ENCODE measurements around the gene CISTR.
"Not testable (repeated sequence)": the region's sequence is repeated elsewhere in the genome, so short reads cannot be mapped to it uniquely, and the experiment has no call there.

CISTR gene
- total RNA-seq, result 0 to 0.33 (median 0) reads per million in 17 experiments

- DNase-seq, result peak in 3 of 4 experiments; percentile 28 to 53 (median 44)
These were observed at the start of gene CISTR for GRCh38 chr12:53751336-53752191. CISTR (minus strand) TSS chr12:53751979.

- no peak for DNase-seq
These were observed 46.8 kb upstream of the CISTR start for GRCh38 chr12:53798575-53798974.

- DNase-seq, result no peak
These were observed 44.1 kb upstream of the CISTR start for GRCh38 chr12:53795927-53796326.

- DNase-seq, result no peak
These were observed 41.4 kb upstream of the CISTR start for GRCh38 chr12:53793221-53793620.

GRCh38 chr12:53791735-53792326, 40.1 kb upstream of the CISTR start:
- peak; percentile 36 to 67 (median 48) for DNase-seq

GRCh38 chr12:53789570-53789969, 37.8 kb upstream of the CISTR start:
- DNase-seq, result no peak

- DNase-seq, result no peak
These were observed 37.1 kb upstream of the CISTR start for GRCh38 chr12:53788892-53789291.

- DNase-seq, result no peak
These were observed 34.6 kb upstream of the CISTR start for GRCh38 chr12:53786411-53786810.

GRCh38 chr12:53785161-53785560, 33.4 kb upstream of the CISTR start:
- no peak for DNase-seq

- DNase-seq, result no peak
These were observed 30.4 kb upstream of the CISTR start for GRCh38 chr12:53782093-53782703.

- no peak for DNase-seq
These were observed 29.5 kb upstream of the CISTR start for GRCh38 chr12:53781228-53781801.

- DNase-seq, result no peak
These were observed 28.5 kb upstream of the CISTR start for GRCh38 chr12:53780323-53780722.

- DNase-seq, result not testable (repeated sequence)
These were observed 27.9 kb upstream of the CISTR start for GRCh38 chr12:53779679-53780078.

GRCh38 chr12:53777936-53778644, 26.3 kb upstream of the CISTR start:
- peak in 1 of 4 experiments; percentile 14 for DNase-seq

GRCh38 chr12:53777412-53777811, 25.6 kb upstream of the CISTR start:
- no peak for DNase-seq

GRCh38 chr12:53776872-53777271, 25.1 kb upstream of the CISTR start:
- DNase-seq, result no peak

GRCh38 chr12:53775478-53776145, 23.8 kb upstream of the CISTR start:
- DNase-seq, result no peak

GRCh38 chr12:53770281-53770680, 18.5 kb upstream of the CISTR start:
- no peak for DNase-seq

- no peak for DNase-seq
These were observed 17.2 kb upstream of the CISTR start for GRCh38 chr12:53768976-53769375.

- DNase-seq, result no peak
These were observed 15.1 kb upstream of the CISTR start for GRCh38 chr12:53766881-53767280.

GRCh38 chr12:53765891-53766290, 14.1 kb upstream of the CISTR start:
- DNase-seq, result no peak

- no peak for DNase-seq
These were observed 12.8 kb upstream of the CISTR start for GRCh38 chr12:53764615-53765014.
